GM19467 (cell line): ENCODE measurements around the gene PHF19.

Experiments used
- ATAC-seq: cut with Tn5 transposase; IDR thresholded peaks from one replicate; pipeline ENCODE4 v1.9.1; 2021; ENCODE audit warnings: mild to moderate bottlenecking, moderate library complexity; ENCODE audit not compliant: unreplicated experiment

The PHF19 gene

DNA sequence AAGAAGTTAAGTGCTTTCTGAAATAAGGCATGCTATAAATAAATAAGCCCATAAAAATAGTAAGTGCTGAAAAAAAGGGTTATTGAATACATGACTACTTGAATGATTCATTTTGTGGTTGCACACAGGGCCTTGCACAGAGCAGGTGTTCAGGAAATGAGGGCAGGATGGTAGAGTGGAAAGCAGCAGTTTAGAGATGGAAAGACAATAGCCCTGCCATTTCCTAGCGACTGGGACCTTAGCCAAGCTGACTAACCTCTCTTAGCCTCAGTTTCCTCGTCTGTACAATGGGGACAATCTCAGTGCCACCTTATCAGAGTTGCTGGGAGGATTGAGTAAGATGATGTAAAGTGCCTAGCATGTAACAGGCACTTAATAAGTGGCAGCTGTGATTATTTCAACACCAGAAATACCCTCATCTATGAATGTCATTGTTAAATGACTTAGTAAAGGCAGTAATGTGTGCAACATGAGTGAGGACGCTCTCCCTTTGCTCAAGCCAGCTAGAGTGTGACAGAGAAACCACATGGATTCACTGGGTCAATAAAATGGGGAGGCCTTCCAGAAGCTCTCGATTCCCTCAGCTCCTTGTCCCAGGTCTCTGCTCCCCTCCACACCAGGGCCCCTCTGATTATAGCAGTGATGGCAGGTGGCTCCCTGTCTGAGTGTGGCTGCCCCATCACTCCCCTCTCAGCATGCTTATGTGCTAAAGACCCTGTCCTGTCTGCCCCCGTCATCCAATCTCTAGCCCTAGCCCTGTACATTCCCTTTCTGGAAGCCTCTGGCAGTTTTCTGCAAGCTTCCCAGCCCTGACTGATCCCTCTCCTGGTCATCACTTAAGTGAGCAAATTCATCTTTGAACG lies 16.0 kb upstream of the PHF19 start:
- peak; percentile 55 for ATAC-seq

DNA sequence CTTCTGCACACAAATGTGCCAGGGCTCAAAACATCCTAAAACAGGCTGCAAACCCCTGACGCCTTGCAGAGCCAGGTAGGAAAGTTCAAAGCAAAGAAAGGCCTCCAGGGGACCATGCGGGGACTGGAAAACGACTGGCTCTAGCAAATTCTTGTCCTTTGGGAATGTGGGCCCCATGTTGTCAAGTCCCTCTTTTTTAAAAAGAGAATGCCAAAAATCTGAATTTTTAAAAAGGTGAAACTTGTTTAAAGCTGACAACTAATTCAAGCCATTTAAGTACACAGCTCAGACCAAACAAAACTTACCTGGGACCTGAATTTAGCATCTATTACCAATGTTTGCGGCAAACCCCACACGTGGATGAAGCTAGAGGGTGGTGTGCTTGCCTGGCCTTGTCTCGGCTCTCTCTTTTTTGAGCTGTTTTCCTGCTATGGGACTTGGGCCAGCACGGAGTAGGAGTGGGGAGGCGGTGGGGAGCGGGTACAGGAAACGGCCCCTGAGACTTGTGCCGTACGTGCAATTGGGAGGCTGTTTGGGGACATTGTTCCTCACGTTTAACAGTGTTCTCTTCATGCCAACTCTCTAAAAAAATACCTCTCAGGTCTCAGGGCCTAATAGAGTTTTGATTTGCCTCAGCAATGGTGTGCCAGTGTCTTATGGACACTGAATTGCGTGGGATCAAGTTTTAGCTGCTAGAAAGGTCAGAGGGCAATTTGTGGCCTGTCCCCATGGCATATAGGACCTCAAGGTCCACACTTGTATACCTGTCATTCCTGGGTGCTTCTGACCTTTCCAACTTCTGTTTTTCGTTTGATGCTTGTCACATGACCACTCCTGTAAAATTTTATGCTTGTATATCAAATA lies 15.1 kb upstream of the PHF19 start:
- peak; percentile 19 for ATAC-seq

DNA sequence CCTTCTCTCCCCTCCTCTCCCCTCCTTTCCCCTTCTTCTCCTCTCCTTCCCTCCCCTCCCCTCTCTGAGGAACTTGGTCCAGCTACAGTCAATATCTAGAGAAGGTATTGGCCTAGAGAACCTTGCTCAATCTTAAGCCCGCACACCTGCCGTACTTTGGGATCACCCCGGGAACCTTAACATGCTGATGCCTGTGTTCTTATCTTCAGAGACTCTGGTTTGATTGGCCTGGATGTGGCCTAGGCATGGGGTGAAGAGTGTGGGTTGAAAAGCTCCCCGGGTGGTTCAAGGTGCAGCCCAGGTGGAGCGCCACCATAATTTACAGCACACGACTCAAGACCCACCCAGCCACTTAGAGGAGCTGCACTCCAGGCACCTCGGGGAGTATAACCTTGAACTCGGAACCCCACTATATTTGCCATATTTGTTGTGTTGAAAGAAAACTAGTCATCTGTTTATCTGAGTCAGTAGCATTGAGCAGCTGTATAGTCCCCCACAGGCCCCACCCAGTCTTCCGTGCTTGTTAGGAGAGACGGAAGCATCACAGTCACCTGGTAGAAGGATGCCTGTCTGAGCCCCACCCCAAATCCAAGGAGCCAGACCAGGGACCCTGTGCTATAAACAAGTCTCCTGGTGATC lies 14.4 kb upstream of the PHF19 start:
- ATAC-seq = no peak

DNA sequence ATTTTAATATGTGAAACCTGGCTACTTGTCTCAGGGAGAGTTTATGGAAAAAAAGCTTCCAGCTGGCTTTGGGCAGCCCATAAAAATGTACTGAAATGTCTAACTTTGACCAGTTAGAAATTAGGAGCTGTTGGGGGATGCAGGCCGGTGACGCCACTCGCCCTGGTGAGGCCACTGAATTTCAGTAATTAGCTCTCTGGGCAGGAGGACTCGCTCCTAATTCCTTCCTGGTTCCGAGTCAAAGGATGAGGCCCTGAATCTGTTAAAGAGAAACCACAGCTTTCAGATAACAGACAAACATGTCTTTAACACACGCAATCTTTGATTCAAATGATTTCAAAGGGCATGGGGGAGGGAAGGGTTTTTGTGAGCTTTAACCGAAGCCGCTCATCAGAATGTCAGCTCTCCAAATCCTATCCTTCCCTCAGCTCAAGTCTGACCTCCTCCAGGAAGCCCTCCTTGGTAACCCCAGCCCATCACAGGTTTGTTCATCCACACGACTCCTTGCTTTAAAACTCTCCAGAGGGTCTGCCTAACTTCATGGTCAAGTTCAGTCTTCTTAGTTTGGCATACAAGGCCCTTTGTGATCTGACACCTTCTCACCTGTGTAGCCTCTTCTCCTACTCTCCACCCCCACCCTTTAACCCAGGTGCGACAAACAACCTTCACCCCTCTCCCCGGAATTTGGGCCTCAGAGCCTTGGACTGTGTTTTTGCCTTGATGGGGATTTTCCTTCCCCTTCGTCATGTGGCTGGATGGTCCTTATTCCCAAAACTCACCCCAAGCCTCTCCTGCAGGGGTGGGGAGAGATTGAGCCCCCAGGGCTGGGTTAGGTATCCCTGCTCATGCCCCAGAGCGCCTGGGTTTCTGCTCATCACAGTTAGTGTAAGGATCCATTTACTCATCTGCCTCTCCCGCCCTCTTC lies 13.6 kb upstream of the PHF19 start:
- ATAC-seq = no peak

DNA sequence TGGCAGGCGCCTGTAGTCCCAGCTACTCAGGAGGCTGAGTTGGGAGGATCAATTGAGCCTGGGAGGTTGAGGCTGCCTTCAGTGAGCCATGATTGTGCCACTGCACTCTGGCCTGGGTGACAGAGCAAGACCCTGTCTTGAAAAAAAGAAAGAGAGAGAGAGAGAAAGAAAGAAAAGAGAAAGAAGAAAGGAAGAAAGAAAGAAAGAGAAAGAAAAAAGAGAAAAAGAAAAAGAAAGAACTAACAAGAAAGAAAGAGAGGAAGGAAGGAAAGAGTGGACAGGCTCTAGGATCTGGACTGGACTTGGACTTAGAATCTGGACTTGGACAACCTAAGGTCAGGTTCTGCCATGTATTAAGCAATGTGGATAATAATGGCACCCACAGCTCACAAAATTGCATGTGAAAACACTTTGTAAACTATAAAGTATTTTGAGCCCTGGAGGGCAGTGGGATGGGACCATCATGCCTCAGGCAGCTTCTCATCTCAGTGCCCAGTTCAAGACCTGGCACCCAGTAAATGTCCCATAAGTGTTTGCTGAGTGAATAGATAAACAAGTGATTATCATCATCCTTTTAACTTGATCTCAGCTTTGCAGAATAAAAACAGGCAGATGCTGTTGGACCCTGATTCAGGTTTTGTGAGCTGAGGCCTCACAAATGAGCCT lies 12.8 kb upstream of the PHF19 start:
- no peak for ATAC-seq

DNA sequence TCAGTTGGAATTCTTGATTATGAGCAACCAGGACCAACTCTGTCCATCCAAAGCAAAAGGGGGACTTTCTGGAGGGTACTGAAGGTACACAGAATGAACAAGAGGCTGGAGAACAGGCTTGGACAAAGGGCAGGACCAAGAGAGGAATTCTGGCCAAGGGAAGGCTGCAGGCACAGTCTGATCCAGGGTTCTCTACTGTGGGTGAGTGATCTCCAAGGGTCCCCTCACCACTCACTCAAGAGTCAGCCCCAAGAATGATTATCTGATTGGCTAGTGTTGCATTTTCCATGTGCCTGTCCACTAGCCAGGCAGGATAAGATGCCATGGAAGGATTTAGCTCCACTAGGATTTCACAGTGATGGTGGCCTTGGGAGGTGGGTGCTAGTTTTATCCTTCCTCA lies 11.6 kb upstream of the PHF19 start:
- ATAC-seq = no peak

DNA sequence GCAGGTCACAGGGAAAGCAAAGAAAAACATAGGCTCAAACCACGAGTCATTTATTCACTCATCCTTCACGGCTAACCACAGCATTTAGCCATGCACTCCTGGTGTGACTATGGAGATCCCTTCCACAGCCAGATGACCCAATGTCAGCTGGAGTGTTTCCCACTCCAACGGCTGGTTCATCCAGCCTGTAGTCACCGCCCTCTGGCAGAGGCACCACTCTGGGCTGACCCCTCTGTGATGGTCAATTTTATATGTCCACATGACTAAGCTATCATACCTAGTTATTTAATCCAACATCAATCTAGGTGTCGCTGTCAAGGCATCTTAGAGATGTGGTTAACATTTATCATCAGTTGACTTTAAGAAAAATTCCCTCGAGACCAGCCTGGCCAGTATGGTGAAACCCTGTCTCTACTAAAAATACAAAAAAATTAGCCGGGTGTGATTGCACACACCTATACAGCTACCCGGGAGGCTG lies 9.5 kb upstream of the PHF19 start:
- ATAC-seq = no peak

DNA sequence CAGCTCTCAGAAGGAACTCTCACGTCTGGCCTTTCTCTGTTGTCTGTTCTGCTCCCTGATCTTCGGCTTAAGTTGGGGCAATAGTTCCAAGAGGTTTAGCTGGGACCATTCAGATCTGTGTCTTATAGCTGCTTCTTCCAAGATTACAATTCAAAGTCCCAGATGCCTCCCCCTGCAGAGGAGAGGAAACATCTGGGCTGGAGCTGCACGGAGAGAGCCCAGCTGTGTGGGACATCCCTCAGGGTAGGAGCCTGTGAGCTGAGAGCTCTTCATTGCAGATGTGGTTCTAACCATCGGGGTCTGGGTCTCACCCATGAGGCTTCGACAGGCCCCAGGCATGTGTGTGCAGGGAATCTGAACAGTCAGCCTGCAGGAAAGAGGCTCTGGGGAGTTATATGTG lies 9.0 kb upstream of the PHF19 start:
- ATAC-seq = no peak

DNA sequence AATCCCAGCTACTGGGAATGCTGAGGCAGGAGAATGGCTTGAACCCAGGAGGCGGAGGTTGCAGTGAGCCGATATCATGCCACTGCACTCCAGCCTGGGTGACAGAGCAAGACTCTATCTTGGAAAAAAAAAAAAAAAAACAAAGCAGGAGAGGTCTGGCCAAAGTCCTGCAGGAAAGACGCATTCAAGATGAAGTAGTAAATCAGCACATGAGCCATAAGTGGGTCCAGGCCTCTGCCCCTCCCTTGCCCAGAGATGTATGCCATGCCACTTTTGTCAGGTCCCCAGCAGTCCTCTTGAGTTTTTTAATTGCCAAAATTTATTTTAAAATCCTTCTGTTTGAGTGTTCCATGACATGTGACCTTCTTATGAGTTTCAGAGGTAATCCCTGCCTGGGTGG lies 8.5 kb upstream of the PHF19 start:
- no peak for ATAC-seq

DNA sequence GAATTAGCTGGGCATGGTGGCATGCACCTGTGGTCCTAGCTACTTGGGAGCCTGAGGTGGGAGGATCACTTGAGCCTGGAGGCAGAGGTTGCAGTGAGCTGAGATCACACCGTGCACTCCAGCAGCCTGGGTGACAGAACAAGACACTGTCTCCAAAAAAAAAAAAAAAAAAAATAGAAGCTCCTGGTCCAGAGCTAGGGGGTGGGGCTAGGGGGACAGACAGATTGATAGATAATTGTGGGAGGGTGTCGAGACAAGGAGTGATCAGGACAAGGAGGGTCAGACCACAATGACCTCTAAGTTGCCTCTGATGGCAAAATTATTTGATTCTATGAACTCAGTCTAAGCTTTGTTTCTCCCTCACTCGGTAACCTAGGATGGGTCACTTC lies 6.6 kb upstream of the PHF19 start:
- no peak for ATAC-seq

DNA sequence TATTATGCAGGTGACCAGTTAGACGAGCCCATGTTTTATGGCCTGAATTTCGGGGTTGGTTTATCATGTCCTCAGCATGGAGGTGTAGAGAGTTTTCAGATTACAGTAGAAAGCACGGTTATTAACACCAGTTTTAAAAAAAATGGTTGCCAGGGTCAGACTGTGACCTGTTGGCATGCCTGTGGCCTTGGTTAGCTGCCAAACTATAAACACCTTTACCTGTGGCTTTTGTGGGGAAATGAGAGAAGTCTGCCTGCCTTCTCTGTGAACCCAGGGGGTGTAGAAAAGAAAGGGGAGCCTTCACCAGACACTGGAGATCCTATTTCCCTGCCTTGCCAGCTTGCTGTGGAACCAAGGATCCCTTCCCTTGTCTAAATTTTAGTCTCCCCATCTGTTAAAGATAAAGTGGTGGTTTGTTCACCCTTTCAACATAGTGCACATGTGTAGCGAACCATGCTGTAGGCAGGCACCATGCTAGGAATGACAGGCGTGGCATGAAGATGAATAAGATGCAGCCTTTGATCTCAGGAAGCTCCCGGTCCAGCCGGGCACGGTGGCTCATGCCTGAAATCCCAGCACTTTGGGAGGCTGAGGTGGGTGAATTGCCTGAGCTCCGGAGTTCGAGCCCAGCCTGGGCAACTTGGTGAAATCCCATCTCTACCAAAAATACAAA lies 6.1 kb upstream of the PHF19 start:
- ATAC-seq = no peak

DNA sequence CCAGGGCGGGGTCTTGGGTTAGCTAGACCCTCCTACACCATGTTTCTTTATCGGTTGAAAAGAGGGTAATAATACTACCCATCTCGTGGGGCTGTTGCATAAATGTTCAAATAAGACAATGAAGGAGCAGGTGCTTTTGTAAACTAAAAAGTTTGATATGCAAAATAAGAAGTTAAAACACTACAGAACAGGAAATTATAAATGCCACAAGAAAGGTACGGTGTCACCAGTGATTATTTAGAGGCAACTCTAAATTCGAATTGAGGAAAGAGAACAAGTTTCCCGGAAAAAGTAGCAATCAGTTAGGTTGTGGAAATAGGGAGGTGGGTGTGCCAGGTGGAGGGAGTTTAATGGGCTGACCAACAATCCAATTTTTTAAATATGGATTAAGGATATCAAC lies 2.5 kb upstream of the PHF19 start:
- ATAC-seq = no peak

DNA sequence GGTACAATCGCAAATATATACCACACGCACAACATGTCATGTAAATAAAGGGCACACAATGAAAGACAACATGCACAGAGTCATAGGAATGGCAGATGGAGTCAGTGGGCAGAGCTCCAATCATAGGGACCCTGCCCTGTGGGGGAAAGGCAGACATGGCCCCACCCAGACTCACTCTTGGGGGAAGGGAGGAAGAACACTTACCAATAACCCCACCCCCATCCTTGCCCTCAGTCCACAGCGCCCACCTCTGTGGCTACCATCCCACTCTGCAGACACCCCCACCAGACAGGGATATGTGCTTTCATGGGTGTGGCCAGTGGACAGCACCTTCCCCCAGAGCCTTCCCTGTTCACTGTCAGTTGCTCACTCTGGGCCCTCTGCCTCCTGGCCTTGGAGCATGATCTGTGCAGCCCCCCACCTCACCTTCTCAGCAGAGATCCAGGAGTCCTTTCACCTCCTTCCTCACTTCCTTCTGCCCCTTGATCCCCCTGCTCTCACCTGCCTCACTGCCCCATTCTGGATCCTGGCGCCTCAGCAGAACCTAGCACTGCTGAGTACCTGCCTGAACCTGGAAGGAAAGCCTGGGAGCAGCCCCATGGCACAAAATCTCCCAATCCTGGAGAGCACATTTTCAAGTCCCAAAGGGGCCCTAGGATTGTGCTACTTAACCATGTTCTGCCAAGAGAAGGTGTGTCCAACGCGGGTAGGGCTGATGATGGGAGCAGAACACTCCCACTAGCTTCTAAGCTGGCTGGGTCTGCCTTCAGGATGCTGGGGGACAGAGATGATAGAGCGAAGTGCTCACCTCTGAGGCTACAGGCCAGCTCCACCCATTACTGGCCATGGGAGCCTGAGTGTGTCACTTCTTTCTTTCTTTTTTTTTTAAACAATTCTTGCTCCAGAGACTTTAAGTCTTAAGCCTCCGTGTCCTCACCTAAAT lies 1.5 kb upstream of the PHF19 start:
- no peak for ATAC-seq

DNA sequence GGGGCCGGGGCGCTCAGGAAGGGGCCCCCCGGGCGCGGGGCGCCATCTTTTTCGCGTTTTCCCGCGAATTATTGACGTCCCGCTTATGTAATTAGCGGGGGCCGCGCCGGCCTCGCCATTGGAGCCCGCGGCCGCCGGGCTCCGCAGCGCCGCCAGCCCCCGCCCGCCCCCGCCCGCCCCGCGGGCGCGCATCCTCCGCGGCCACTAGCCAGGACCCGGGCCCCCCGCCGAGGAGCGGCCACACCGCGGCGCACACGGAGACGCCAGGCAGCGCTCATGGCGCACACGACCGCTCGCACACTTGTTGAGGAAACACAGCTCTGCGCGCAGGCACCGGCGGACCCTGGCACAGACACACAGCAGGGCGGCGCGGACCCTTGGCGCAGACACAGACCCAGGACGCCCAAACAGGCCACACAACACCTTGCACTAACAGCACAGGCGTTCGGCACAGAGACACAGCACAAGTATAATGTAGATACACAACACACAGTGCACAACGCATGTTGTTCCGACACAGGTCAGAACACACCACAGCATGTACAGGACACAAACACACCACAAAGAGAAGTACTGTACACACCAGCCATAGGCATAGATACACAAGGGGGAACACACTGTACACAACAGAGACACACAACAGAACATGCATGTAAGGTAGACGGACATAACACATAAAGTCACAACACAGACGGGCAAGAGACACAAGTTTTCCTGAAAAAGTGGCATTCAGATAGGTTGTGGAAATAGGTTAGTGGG lies 467 bp upstream of the PHF19 start:
- peak; percentile 35 for ATAC-seq

DNA sequence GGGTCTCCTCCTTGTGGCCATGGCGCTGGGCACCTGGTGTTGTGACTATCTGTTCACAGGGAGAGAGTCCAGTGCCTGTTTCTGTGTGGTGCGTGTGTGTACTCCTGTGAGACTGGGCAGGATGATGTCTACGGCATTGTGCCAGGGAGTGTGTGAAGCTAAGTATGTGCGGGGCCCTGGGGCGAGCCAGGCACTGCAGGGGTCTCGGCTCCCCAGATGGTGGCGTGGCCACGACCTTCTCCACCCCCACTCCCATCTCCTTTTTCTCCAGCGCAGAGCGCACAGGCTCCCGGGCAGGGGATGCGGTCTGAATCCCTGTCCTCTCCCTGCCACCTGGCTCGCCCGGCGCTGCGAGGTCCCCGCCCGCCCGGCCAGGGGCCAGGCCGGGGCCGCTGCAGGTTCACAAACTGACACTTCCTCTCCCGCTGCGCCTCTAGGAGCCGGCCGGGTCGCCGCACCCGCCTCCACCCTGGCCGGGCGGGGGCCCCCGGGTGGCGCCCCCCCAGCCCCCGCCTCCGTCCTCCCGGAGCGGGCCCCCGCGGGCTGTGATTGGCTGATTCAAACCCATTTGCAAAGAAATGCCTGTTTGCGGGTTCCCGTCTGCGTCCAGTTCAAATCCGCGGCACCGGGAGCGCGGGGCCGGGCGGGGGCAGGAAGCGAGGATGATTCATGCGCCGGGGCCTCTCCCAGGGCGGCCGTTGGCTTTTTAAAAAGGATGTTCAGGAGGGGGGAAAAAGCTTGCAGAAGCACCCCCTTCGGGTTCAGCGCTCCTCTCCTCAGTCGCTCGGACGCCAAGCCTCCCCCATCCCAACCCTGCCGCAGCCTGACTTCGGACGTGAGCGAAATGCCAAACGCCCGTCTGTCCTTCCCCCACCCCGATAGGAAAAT lies 790 bp downstream of the PHF19 start:
- ATAC-seq = peak; percentile 54

DNA sequence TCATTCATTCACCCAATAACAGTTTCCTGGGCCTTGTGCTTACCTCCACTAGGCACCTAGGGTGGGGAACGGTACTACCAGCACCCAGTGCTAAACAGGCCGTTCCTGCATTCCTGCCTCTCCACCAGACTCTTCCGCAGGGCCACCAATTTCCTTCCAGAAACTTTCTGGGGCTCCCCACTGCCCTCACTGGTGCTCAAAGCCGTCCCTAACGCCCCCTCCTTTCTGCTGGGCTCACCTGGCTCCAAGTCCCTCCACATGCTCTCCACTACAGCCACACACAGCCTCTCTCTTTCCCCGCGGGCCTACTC lies 1.4 kb downstream of the PHF19 start:
- no peak for ATAC-seq

DNA sequence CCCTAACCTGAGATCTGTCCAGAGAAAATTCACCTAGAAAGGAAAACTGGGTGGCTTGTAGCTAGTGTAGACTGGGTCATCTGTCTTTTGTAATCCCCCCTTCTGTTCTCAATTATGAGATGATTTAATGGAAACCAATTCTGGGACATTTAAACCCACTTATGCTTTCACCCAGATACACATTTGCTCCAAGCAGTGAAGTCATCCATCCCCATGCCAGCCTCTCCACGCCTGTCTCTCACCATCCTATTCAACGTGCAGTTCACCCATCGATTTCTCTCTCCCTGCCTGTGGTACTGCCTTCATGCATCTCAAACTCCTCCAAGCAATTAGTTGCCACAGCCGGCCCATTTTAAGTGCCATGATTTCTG lies 1.8 kb downstream of the PHF19 start:
- ATAC-seq = no peak
